Left kidney (tissue), 1 donor: ENCODE measurements around the gene DEPDC1. TPM values are rescaled to one million over a fixed set of nuclear protein-coding genes. Genes with fewer than 3 reads are reported as not detected.

Experiments
- polyA plus RNA-seq: library from polyadenylated mRNA; unstranded; fragments of 120-200 nt; gene quantifications from one replicate; pipeline ENCODE4 v1.2.1, GENCODE V29; 2013; ENCODE audit not compliant: insufficient read length

The DEPDC1 gene
- polyA plus RNA-seq, 1 donor: 22.3 TPM

Other genes with a start within 250 kb of the DEPDC1 start
- 0.22 TPM for gene RPE65, start 47.1 kb downstream of the DEPDC1 start, polyA plus RNA-seq